ENCODE measurements around the gene PDZRN3. TPM values are rescaled to one million over a fixed set of nuclear protein-coding genes. Genes with fewer than 3 reads are reported as not detected.
"Not testable (repeated sequence)": the region's sequence is repeated elsewhere in the genome, so short reads cannot be mapped to it uniquely, and the experiment has no call there.

Gene PDZRN3
- total and polyA plus RNA-seq, 3 experiments from 2014 or later, result not detected

GRCh38 chr3:73569246-73569760 lies 55.4 kb downstream of the PDZRN3 start:
- H3K36me3 ChIP-seq (ENCODE audit: insufficient read depth, low read length), result no peaks in the 10 kb centered on the region
- H3K4me3 Mint-ChIP-seq, result no peak overlapping the region
- H3K27ac Mint-ChIP-seq, result no peak overlapping the region
- ChIA-PET CTCF (no interaction called here), POLR2A (no interaction called here)
- H3K9me3 ChIP-seq (ENCODE audit: low read length), result no peaks in the 10 kb centered on the region
- DNase-seq, result no peak
- H3K4me1 ChIP-seq (ENCODE audit: insufficient read depth, low read length), result no peaks in the 10 kb centered on the region
- H3K9me3 Mint-ChIP-seq, result peaks cover 0 to 10% (median 4%) of the 10 kb centered on the region in 5 donors
- peaks cover 0 to 19% of the 10 kb centered on the region in 2 donors for H3K27me3 Mint-ChIP-seq
- H3K27me3 ChIP-seq (ENCODE audit: insufficient read depth, low read length, poor library complexity, severe bottlenecking), result no peaks in the 10 kb centered on the region
- no peak overlapping the region for H3K27ac ChIP-seq (ENCODE audit: low read depth, low read length)
- H3K4me3 ChIP-seq (ENCODE audit: low read length), result no peak overlapping the region
- no peaks in the 10 kb centered on the region for H3K4me1 Mint-ChIP-seq
- no peaks in the 10 kb centered on the region for H3K36me3 Mint-ChIP-seq

DNA sequence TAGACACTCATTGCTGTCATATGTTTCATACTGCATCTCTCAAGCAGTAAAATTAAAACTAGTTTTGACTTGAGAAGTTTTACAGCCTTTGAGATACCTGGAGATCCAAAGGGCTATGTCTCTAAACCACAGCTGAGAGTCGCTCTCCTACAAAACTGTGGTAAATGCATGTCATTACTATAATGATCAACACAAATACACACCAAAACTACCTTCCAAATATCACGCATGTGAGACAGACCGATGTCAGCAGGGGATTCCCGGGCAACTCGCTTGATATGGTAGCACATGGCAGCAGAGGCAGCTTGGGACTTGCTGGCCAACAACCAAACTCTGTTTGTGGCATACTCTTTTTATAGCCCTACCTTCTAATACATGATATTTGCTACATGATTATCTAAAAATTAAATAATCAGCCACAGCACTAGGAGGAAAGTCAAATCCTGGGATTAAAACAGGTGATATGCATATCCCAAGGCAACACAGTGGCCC lies 56.3 kb downstream of the PDZRN3 start:
- Mint-ChIP-seq H3K4me3 (no peak overlapping the region), H3K36me3 (no peaks in the 10 kb centered on the region), H3K27ac (no peak overlapping the region), H3K9me3 (peaks cover 0 to 10% (median 4%) of the 10 kb centered on the region in 5 donors), H3K4me1 (no peaks in the 10 kb centered on the region), H3K27me3 (peaks cover 0 to 19% of the 10 kb centered on the region in 2 donors)
- no peak overlapping the region for H3K27ac ChIP-seq (ENCODE audit: low read depth, low read length)
- no peaks in the 10 kb centered on the region for H3K4me1 ChIP-seq (ENCODE audit: insufficient read depth, low read length)
- DNase-seq, result no peak
- H3K36me3 ChIP-seq (ENCODE audit: insufficient read depth, low read length), result no peaks in the 10 kb centered on the region
- no peak overlapping the region for H3K4me3 ChIP-seq (ENCODE audit: low read length)
- no peaks in the 10 kb centered on the region for H3K27me3 ChIP-seq (ENCODE audit: insufficient read depth, low read length, poor library complexity, severe bottlenecking)
- H3K9me3 ChIP-seq (ENCODE audit: low read length), result no peaks in the 10 kb centered on the region
- POLR2A ChIA-PET, result no interaction called here
- CTCF ChIA-PET, result no interaction called here

DNA sequence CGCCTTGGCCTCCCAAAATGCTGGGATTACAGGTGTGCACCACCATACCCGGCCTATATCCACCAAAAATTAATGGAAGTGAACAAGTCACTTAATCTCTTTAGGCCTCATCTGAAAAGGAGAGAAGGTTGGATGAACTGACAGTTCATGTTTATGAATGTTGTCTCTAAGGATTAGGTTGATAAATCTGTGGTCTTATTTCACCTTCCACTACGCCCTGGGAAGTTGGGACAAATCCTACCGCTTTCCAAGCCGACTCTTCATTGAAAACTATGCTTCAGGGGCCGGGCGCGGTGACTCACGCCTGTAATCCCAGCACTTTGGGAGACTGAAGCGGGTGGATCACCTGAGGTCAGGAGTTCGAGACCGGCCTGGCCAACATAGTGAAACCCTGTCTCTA lies 59.4 kb downstream of the PDZRN3 start:
- H3K9me3 Mint-ChIP-seq; H3K4me1 ChIP-seq (ENCODE audit: insufficient read depth, low read length); POLR2A ChIA-PET; H3K27me3 Mint-ChIP-seq; H3K27me3 ChIP-seq (ENCODE audit: insufficient read depth, low read length, poor library complexity, severe bottlenecking); H3K36me3 ChIP-seq (ENCODE audit: insufficient read depth, low read length); CTCF ChIA-PET; H3K4me3 Mint-ChIP-seq; H3K4me3 ChIP-seq (ENCODE audit: low read length); H3K36me3 Mint-ChIP-seq; H3K27ac ChIP-seq (ENCODE audit: low read depth, low read length); H3K4me1 Mint-ChIP-seq; DNase-seq; H3K27ac Mint-ChIP-seq; H3K9me3 ChIP-seq (ENCODE audit: low read length): not testable (repeated sequence)

GRCh38 chr3:73563896-73564582 lies 60.7 kb downstream of the PDZRN3 start:
- Histone ChIP-seq H3K27ac (ENCODE audit: low read depth, low read length) (no peak overlapping the region), H3K36me3 (ENCODE audit: insufficient read depth, low read length) (no peaks in the 10 kb centered on the region), H3K4me1 (ENCODE audit: insufficient read depth, low read length) (no peaks in the 10 kb centered on the region), H3K27me3 (ENCODE audit: insufficient read depth, low read length, poor library complexity, severe bottlenecking) (no peaks in the 10 kb centered on the region), H3K9me3 (ENCODE audit: low read length) (no peaks in the 10 kb centered on the region), H3K4me3 (ENCODE audit: low read length) (no peak overlapping the region)
- Mint-ChIP-seq H3K4me3 (no peak overlapping the region), H3K27me3 (no peaks in the 10 kb centered on the region), H3K36me3 (no peaks in the 10 kb centered on the region), H3K9me3 (peaks cover 0 to 4% (median 1%) of the 10 kb centered on the region in 5 donors), H3K4me1 (no peaks in the 10 kb centered on the region), H3K27ac (no peak overlapping the region)
- ChIA-PET POLR2A (no interaction called here), CTCF (no interaction called here)
- DNase-seq, result no peak

GRCh38 chr3:73561494-73561893 lies 63.2 kb downstream of the PDZRN3 start:
- no peaks in the 10 kb centered on the region for H3K27me3 ChIP-seq (ENCODE audit: insufficient read depth, low read length, poor library complexity, severe bottlenecking)
- CTCF ChIA-PET, result no interaction called here
- DNase-seq, result no peak
- no peaks in the 10 kb centered on the region for H3K36me3 ChIP-seq (ENCODE audit: insufficient read depth, low read length)
- H3K4me1 ChIP-seq (ENCODE audit: insufficient read depth, low read length), result no peaks in the 10 kb centered on the region
- no peak overlapping the region for H3K27ac Mint-ChIP-seq
- no peaks in the 10 kb centered on the region for H3K36me3 Mint-ChIP-seq
- H3K4me3 Mint-ChIP-seq, result no peak overlapping the region
- H3K4me1 Mint-ChIP-seq, result no peaks in the 10 kb centered on the region
- H3K4me3 ChIP-seq (ENCODE audit: low read length), result no peak overlapping the region
- no peaks in the 10 kb centered on the region for H3K9me3 ChIP-seq (ENCODE audit: low read length)
- POLR2A ChIA-PET, result no interaction called here
- no peak overlapping the region for H3K27ac ChIP-seq (ENCODE audit: low read depth, low read length)
- no peaks in the 10 kb centered on the region for H3K27me3 Mint-ChIP-seq
- peaks cover 0 to 4% (median 1%) of the 10 kb centered on the region in 5 donors for H3K9me3 Mint-ChIP-seq

GRCh38 chr3:73559749-73560148 lies 65.0 kb downstream of the PDZRN3 start:
- Mint-ChIP-seq H3K36me3 (no peaks in the 10 kb centered on the region), H3K9me3 (peaks cover 0 to 2% (median 1%) of the 10 kb centered on the region in 5 donors), H3K27me3 (no peaks in the 10 kb centered on the region), H3K4me1 (no peaks in the 10 kb centered on the region), H3K27ac (no peak overlapping the region), H3K4me3 (no peak overlapping the region)
- DNase-seq, result no peak
- Histone ChIP-seq H3K36me3 (ENCODE audit: insufficient read depth, low read length) (no peaks in the 10 kb centered on the region), H3K9me3 (ENCODE audit: low read length) (no peaks in the 10 kb centered on the region), H3K4me1 (ENCODE audit: insufficient read depth, low read length) (no peaks in the 10 kb centered on the region), H3K27ac (ENCODE audit: low read depth, low read length) (no peak overlapping the region), H3K4me3 (ENCODE audit: low read length) (no peak overlapping the region), H3K27me3 (ENCODE audit: insufficient read depth, low read length, poor library complexity, severe bottlenecking) (no peaks in the 10 kb centered on the region)
- POLR2A ChIA-PET, result no interaction called here
- CTCF ChIA-PET, result no interaction called here

DNA sequence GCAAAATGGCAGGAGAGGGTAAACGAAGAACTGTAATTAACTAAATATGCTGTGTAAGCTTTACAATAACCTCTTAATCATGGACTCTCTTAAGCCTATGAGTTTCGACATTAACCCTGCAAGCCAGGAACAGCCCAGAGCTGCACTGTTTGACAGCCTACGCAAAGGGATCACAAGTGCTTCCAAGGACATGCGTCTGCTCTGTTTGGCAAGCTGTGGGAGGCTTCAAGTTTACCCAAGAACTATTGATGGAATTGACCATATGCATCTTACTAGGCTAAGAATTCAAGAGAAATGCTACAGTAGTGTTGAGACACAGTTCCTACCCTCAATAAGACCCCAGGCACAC lies 66.0 kb downstream of the PDZRN3 start:
- Histone ChIP-seq H3K4me1 (ENCODE audit: insufficient read depth, low read length) (no peaks in the 10 kb centered on the region), H3K9me3 (ENCODE audit: low read length) (no peaks in the 10 kb centered on the region), H3K27me3 (ENCODE audit: insufficient read depth, low read length, poor library complexity, severe bottlenecking) (no peaks in the 10 kb centered on the region), H3K27ac (ENCODE audit: low read depth, low read length) (no peak overlapping the region), H3K36me3 (ENCODE audit: insufficient read depth, low read length) (no peaks in the 10 kb centered on the region), H3K4me3 (ENCODE audit: low read length) (no peak overlapping the region)
- no peaks in the 10 kb centered on the region for H3K4me1 Mint-ChIP-seq
- H3K36me3 Mint-ChIP-seq, result no peaks in the 10 kb centered on the region
- no peak overlapping the region for H3K4me3 Mint-ChIP-seq
- no peaks in the 10 kb centered on the region for H3K27me3 Mint-ChIP-seq
- H3K27ac Mint-ChIP-seq, result no peak overlapping the region
- CTCF ChIA-PET, result no interaction called here
- POLR2A ChIA-PET, result no interaction called here
- peaks cover 0 to 4% (median 0%) of the 10 kb centered on the region in 5 donors for H3K9me3 Mint-ChIP-seq
- no peak for DNase-seq

DNA sequence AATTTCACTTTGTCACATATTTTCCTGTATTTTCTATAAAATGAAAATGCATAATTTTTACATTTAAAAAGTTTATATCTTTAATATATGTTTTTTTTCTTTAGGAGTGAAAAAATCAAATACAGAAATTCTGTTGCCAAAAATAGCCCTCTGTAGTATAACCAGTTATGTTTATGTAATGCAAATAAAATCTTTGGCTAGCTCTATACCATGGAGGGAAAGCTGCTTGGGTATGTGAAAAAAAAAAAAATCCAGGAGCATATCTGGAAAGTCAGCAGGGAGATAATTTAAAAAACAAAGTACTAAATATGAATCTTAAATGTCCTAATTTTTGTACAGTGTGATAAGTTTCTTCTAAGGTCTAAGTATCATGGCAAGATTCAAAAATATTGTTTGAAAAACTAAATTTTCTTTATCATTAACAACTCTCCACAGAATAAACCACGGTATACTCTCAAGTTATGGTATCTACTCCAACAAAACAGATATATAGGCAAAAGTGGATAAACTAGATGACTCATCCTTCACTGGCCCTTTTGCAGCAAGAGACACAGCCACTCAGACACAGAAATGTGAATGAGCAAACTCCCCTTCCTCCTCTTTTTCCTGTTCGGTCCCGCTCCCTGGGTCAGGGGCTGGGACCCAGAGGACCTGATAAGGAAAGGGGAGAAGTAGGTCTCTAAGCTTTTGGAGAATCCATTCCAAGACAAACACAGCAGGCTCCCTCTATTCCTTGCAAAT lies 66.6 kb downstream of the PDZRN3 start:
- H3K27ac Mint-ChIP-seq, result no peak overlapping the region
- Histone ChIP-seq H3K4me3 (ENCODE audit: low read length) (no peak overlapping the region), H3K36me3 (ENCODE audit: insufficient read depth, low read length) (no peaks in the 10 kb centered on the region), H3K4me1 (ENCODE audit: insufficient read depth, low read length) (no peaks in the 10 kb centered on the region), H3K9me3 (ENCODE audit: low read length) (no peaks in the 10 kb centered on the region), H3K27ac (ENCODE audit: low read depth, low read length) (no peak overlapping the region), H3K27me3 (ENCODE audit: insufficient read depth, low read length, poor library complexity, severe bottlenecking) (no peaks in the 10 kb centered on the region)
- H3K36me3 Mint-ChIP-seq, result no peaks in the 10 kb centered on the region
- CTCF ChIA-PET, result no interaction called here
- POLR2A ChIA-PET, result no interaction called here
- H3K9me3 Mint-ChIP-seq, result peaks cover 0 to 4% (median 0%) of the 10 kb centered on the region in 5 donors
- no peaks in the 10 kb centered on the region for H3K4me1 Mint-ChIP-seq
- no peaks in the 10 kb centered on the region for H3K27me3 Mint-ChIP-seq
- no peak overlapping the region for H3K4me3 Mint-ChIP-seq
- no peak for DNase-seq

Measured in CD8-positive, alpha-beta memory T cell (primary cell).